ENCODE data around the gene LAMC3. TPM values are rescaled to one million over a fixed set of nuclear protein-coding genes. Genes with fewer than 3 reads are reported as not detected.

The LAMC3 gene
- not detected in 2 replicates for total RNA-seq (2012; rRNA removed)

GRCh38 chr9:131008909-131009618, at the start of gene LAMC3:
Gene LAMC3, plus strand, starts transcription at chr9:131009174. Its CDS starts 41 bp downstream, at chr9:131009215.
- H3K4me3 ChIP-seq (ENCODE audit: low read length) = peak within 1 kb of the TSS; percentile 54

GRCh38 chr9:130959809-130960334, 49.1 kb upstream of the LAMC3 start:
- Histone ChIP-seq H3K27me3 (ENCODE audit: control insufficient read depth, insufficient read depth, low read length) (peaks cover 24% of the 10 kb centered on the region), H3K4me3 (ENCODE audit: low read length) (no peak overlapping the region), H3K4me1 (ENCODE audit: control insufficient read depth, insufficient read depth, low read length) (peaks cover 13% of the 10 kb centered on the region), H3K9me3 (replicated peaks; ENCODE audit: low read length) (no peaks in the 10 kb centered on the region), H3K9ac (ENCODE audit: low read depth, low read length) (no peak overlapping the region), H3K4me2 (ENCODE audit: low read length) (no peak overlapping the region), H3K36me3 (ENCODE audit: insufficient read depth, low read length) (no peaks in the 10 kb centered on the region)

More at GRCh38 chr9:131008909-131009618, at the start of gene LAMC3:
- H3K9me3 ChIP-seq (replicated peaks; ENCODE audit: low read length) = no peaks in the 10 kb centered on the region
- peak within 1 kb of the TSS; percentile 74 for H3K4me2 ChIP-seq (ENCODE audit: low read length)
- peaks cover 55% of the 10 kb centered on the region for H3K27me3 ChIP-seq (ENCODE audit: control insufficient read depth, insufficient read depth, low read length)
- no peaks in the 10 kb centered on the region for H3K36me3 ChIP-seq (ENCODE audit: insufficient read depth, low read length)
- no peak within 1 kb of the TSS for H3K9ac ChIP-seq (ENCODE audit: low read depth, low read length)
- H3K4me1 ChIP-seq (ENCODE audit: control insufficient read depth, insufficient read depth, low read length) = no peaks in the 10 kb centered on the region

GRCh38 chr9:130960522-130961378, 48.2 kb upstream of the LAMC3 start:
- no peak overlapping the region for H3K4me2 ChIP-seq (ENCODE audit: low read length)
- H3K27me3 ChIP-seq (ENCODE audit: control insufficient read depth, insufficient read depth, low read length) = peaks cover 19% of the 10 kb centered on the region
- H3K36me3 ChIP-seq (ENCODE audit: insufficient read depth, low read length) = no peaks in the 10 kb centered on the region
- no peak overlapping the region for H3K9ac ChIP-seq (ENCODE audit: low read depth, low read length)
- H3K4me3 ChIP-seq (ENCODE audit: low read length) = no peak overlapping the region
- no peaks in the 10 kb centered on the region for H3K9me3 ChIP-seq (replicated peaks; ENCODE audit: low read length)
- peaks cover 13% of the 10 kb centered on the region for H3K4me1 ChIP-seq (ENCODE audit: control insufficient read depth, insufficient read depth, low read length)

GRCh38 chr9:130961511-130962300, 47.3 kb upstream of the LAMC3 start:
- Histone ChIP-seq H3K4me1 (ENCODE audit: control insufficient read depth, insufficient read depth, low read length) (peaks cover 13% of the 10 kb centered on the region), H3K36me3 (ENCODE audit: insufficient read depth, low read length) (no peaks in the 10 kb centered on the region), H3K9ac (ENCODE audit: low read depth, low read length) (no peak overlapping the region), H3K27me3 (ENCODE audit: control insufficient read depth, insufficient read depth, low read length) (peaks cover 12% of the 10 kb centered on the region), H3K4me2 (ENCODE audit: low read length) (peak overlapping the region; percentile 64), H3K4me3 (ENCODE audit: low read length) (no peak overlapping the region), H3K9me3 (replicated peaks; ENCODE audit: low read length) (no peaks in the 10 kb centered on the region)

- H3K4me1 ChIP-seq (ENCODE audit: control insufficient read depth, insufficient read depth, low read length) = peaks cover 13% of the 10 kb centered on the region
- no peak overlapping the region for H3K4me3 ChIP-seq (ENCODE audit: low read length)
- H3K36me3 ChIP-seq (ENCODE audit: insufficient read depth, low read length) = no peaks in the 10 kb centered on the region
- H3K9me3 ChIP-seq (replicated peaks; ENCODE audit: low read length) = no peaks in the 10 kb centered on the region
- no peak overlapping the region for H3K9ac ChIP-seq (ENCODE audit: low read depth, low read length)
- peaks cover 9% of the 10 kb centered on the region for H3K27me3 ChIP-seq (ENCODE audit: control insufficient read depth, insufficient read depth, low read length)
- peak overlapping the region; percentile 64 for H3K4me2 ChIP-seq (ENCODE audit: low read length)
Observed at GRCh38 chr9:130962418-130963316, 46.3 kb upstream of the LAMC3 start.

- no peak overlapping the region for H3K9ac ChIP-seq (ENCODE audit: low read depth, low read length)
- peak overlapping the region; percentile 43 for H3K4me2 ChIP-seq (ENCODE audit: low read length)
- peaks cover 13% of the 10 kb centered on the region for H3K4me1 ChIP-seq (ENCODE audit: control insufficient read depth, insufficient read depth, low read length)
- peaks cover 6% of the 10 kb centered on the region for H3K27me3 ChIP-seq (ENCODE audit: control insufficient read depth, insufficient read depth, low read length)
- H3K36me3 ChIP-seq (ENCODE audit: insufficient read depth, low read length) = no peaks in the 10 kb centered on the region
- H3K9me3 ChIP-seq (replicated peaks; ENCODE audit: low read length) = no peaks in the 10 kb centered on the region
- H3K4me3 ChIP-seq (ENCODE audit: low read length) = no peak overlapping the region
Observed at GRCh38 chr9:130963337-130963908, 45.6 kb upstream of the LAMC3 start.

GRCh38 chr9:130963916-130964315, 45.1 kb upstream of the LAMC3 start:
- no peak overlapping the region for H3K4me2 ChIP-seq (ENCODE audit: low read length)
- H3K9me3 ChIP-seq (replicated peaks; ENCODE audit: low read length) = no peaks in the 10 kb centered on the region

GRCh38 chr9:130965680-130966079, 43.3 kb upstream of the LAMC3 start:
- Histone ChIP-seq H3K36me3 (ENCODE audit: insufficient read depth, low read length) (no peaks in the 10 kb centered on the region), H3K9ac (ENCODE audit: low read depth, low read length) (no peak overlapping the region), H3K4me1 (ENCODE audit: control insufficient read depth, insufficient read depth, low read length) (peaks cover 13% of the 10 kb centered on the region), H3K4me2 (ENCODE audit: low read length) (no peak overlapping the region), H3K27me3 (ENCODE audit: control insufficient read depth, insufficient read depth, low read length) (peaks cover 12% of the 10 kb centered on the region), H3K9me3 (replicated peaks; ENCODE audit: low read length) (no peaks in the 10 kb centered on the region), H3K4me3 (ENCODE audit: low read length) (no peak overlapping the region)

More at GRCh38 chr9:130963916-130964315, 45.1 kb upstream of the LAMC3 start:
- Histone ChIP-seq H3K36me3 (ENCODE audit: insufficient read depth, low read length) (no peaks in the 10 kb centered on the region), H3K9ac (ENCODE audit: low read depth, low read length) (no peak overlapping the region), H3K4me3 (ENCODE audit: low read length) (no peak overlapping the region), H3K27me3 (ENCODE audit: control insufficient read depth, insufficient read depth, low read length) (peaks cover 6% of the 10 kb centered on the region), H3K4me1 (ENCODE audit: control insufficient read depth, insufficient read depth, low read length) (peaks cover 13% of the 10 kb centered on the region)

- Histone ChIP-seq H3K4me3 (ENCODE audit: low read length) (no peak overlapping the region), H3K4me2 (ENCODE audit: low read length) (no peak overlapping the region), H3K4me1 (ENCODE audit: control insufficient read depth, insufficient read depth, low read length) (no peaks in the 10 kb centered on the region), H3K36me3 (ENCODE audit: insufficient read depth, low read length) (no peaks in the 10 kb centered on the region), H3K9me3 (replicated peaks; ENCODE audit: low read length) (no peaks in the 10 kb centered on the region), H3K9ac (ENCODE audit: low read depth, low read length) (no peak overlapping the region), H3K27me3 (ENCODE audit: control insufficient read depth, insufficient read depth, low read length) (peaks cover 46% of the 10 kb centered on the region)
Observed at GRCh38 chr9:130970052-130970451, 38.9 kb upstream of the LAMC3 start.

- H3K4me2 ChIP-seq (ENCODE audit: low read length) = no peak overlapping the region
- no peaks in the 10 kb centered on the region for H3K9me3 ChIP-seq (replicated peaks; ENCODE audit: low read length)
- no peak overlapping the region for H3K4me3 ChIP-seq (ENCODE audit: low read length)
- no peaks in the 10 kb centered on the region for H3K4me1 ChIP-seq (ENCODE audit: control insufficient read depth, insufficient read depth, low read length)
- H3K36me3 ChIP-seq (ENCODE audit: insufficient read depth, low read length) = no peaks in the 10 kb centered on the region
- peaks cover 50% of the 10 kb centered on the region for H3K27me3 ChIP-seq (ENCODE audit: control insufficient read depth, insufficient read depth, low read length)
- no peak overlapping the region for H3K9ac ChIP-seq (ENCODE audit: low read depth, low read length)
Observed at GRCh38 chr9:130970855-130971254, 38.1 kb upstream of the LAMC3 start.

All from skeletal muscle satellite cell (primary cell).